Measurements from ENCODE around the gene PDIK1L. TPM values are rescaled to one million over a fixed set of nuclear protein-coding genes. Genes with fewer than 3 reads are reported as not detected.

The PDIK1L gene
- total and polyA plus RNA-seq, 2 of the 8 experiments (the other 6 are each of a cell fraction or from before 2014, with no cell fraction given): 0.95 to 4.5 TPM

- TF ChIP-seq HDAC6 (IDR thresholded peaks at IDR 0.05; ENCODE audit: low read depth, low read length) (no peak), EP300 (IDR thresholded peaks at IDR 0.05; ENCODE audit: borderline replicate concordance in 1 of 2, low read depth in 2 of 2, low read length in 2 of 2) (peak in 1 of 2 experiments; percentile 82; a peak in 1 of 3 replicates), CEBPB (IDR thresholded peaks at IDR 0.05; ENCODE audit: low read depth, low read length) (no peak), MAX (IDR thresholded peaks at IDR 0.05) (no peak), SUZ12 (IDR thresholded peaks at IDR 0.05; ENCODE audit: low read length) (no peak), EZH2 (IDR thresholded peaks at IDR 0.05; ENCODE audit: low read depth, low read length, severe bottlenecking) (no peak), SIRT6 (IDR thresholded peaks at IDR 0.05; ENCODE audit: low read length) (no peak), ASH2L (IDR thresholded peaks at IDR 0.05; ENCODE audit: low read length) (peak; percentile 5), ATF2 (IDR thresholded peaks at IDR 0.05; ENCODE audit: low read length) (no peak), SP2 (IDR thresholded peaks at IDR 0.05; ENCODE audit: low read length) (no peak), CHD1 (IDR thresholded peaks at IDR 0.05; ENCODE audit: low read depth, low read length) (no peak), CTBP2 (IDR thresholded peaks at IDR 0.05; ENCODE audit: borderline replicate concordance, insufficient read depth, insufficient read length, low read length) (no peak), SAP30 (IDR thresholded peaks at IDR 0.05; ENCODE audit: insufficient read depth, insufficient replicate concordance, low read length) (no peak), TCF12 (IDR thresholded peaks at IDR 0.05; ENCODE audit: low read depth, low read length) (no peak), CREB1 (IDR thresholded peaks at IDR 0.05) (no peak), PHF8 (conservative IDR thresholded peaks at IDR 0.05; ENCODE audit: low read depth, low read length) (peak; percentile 55)
Measured at GRCh38 chr1:26110731-26111529, 694 bp upstream of the PDIK1L start (continued).
